22Rv1 (cell line): ENCODE results near the gene ARL8B.
"Not testable (repeated sequence)": the region's sequence is repeated elsewhere in the genome, so short reads cannot be mapped to it uniquely, and the experiment has no call there.

Experiments
- H3K27ac ChIP-seq: fragments of 450-650 bp; 2 replicates; pipeline ENCODE4 v1.5.1; 2017
- ZFX ChIP-seq: fragments of 450-650 bp; IDR thresholded peaks from 2 replicates; pipeline ENCODE4 v1.6.1; 2017; ENCODE audit warnings: antibody characterized with exemption, borderline replicate concordance
- TF ChIP-seq, protein P1 (sequence below): fragments of 450-650 bp; IDR thresholded peaks from 2 replicates; pipeline ENCODE4 v1.5.1; 2017; ENCODE audit warnings: mild to moderate bottlenecking

ARL8B gene

DNA sequence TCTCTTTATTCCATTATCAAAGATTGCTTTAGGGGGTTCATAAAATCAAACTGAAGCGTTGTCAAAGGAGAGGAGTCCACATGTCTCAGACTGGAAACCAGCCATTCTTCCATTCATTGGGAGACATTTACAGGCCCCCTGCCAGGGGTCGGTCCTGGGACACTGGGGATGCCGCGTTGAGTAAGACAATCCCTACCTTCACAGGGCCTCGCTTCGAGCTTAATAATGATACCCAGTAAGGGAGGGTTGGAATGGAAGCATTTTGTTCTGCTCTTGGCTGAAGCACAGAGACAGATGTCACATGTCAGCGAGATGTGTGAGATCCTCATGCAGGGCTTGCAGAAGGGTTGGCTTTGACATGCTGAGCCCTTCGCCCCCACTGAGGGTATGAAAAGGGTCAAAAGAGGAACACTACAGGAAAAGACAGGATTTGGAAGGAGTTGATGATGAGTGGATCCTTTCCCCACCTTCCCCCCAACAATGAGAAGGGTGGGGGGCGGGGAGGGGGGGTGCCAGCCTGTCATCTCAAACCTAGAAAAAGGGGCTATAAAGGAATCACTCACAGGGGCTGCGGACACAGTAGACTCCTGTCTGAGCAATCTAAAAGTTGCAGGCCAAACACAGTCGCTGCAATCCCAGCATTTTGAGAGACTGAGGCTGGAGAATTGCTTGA is 25.6 kb upstream of the ARL8B start:
- H3K27ac ChIP-seq = no peak overlapping the region
- no peak for TF ChIP-seq ZFX

DNA sequence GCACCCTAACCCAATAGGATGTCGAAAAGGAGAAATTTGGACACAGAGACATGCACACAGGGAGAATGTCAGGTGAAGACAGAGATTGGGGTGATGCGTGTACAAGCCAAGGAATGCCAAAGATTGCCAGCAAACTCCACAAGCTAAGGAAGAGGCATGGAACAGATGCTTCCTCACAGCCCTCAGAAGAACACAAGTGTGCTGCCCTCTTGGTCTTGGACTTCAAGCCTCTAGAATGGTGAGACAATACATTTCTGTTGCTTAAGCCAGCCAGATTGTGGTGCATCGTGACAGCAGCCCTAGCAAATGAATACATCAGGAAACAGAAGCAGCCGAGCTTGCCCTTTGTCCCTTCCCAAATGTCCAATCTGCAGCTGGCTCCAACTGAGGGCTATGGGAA is 23.7 kb upstream of the ARL8B start:
- TF ChIP-seq ZFX = no peak
- TF ChIP-seq, protein P1, sequence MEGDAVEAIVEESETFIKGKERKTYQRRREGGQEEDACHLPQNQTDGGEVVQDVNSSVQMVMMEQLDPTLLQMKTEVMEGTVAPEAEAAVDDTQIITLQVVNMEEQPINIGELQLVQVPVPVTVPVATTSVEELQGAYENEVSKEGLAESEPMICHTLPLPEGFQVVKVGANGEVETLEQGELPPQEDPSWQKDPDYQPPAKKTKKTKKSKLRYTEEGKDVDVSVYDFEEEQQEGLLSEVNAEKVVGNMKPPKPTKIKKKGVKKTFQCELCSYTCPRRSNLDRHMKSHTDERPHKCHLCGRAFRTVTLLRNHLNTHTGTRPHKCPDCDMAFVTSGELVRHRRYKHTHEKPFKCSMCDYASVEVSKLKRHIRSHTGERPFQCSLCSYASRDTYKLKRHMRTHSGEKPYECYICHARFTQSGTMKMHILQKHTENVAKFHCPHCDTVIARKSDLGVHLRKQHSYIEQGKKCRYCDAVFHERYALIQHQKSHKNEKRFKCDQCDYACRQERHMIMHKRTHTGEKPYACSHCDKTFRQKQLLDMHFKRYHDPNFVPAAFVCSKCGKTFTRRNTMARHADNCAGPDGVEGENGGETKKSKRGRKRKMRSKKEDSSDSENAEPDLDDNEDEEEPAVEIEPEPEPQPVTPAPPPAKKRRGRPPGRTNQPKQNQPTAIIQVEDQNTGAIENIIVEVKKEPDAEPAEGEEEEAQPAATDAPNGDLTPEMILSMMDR = no peak
- H3K27ac ChIP-seq = no peak overlapping the region

DNA sequence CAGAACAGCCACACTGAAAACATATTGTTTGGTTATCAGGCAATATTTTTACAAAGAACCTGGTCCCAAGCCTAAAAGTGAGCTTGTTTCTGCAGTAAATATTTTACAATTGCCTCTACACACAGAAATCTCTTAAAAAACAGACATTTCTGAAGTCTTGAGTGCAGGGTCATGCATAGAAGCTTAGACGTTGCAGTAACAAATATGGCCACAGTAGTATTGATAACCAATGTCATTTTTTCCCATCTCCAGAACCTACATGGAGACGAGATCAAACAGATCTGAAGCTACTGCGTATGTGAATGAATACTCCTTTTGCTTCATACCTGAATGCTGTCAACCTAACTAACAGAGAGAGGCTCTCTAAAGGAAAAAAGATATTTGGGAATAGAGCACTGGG is 19.6 kb upstream of the ARL8B start:
- H3K27ac ChIP-seq = no peak overlapping the region
- TF ChIP-seq, protein P1 = no peak
- no peak for TF ChIP-seq ZFX

DNA sequence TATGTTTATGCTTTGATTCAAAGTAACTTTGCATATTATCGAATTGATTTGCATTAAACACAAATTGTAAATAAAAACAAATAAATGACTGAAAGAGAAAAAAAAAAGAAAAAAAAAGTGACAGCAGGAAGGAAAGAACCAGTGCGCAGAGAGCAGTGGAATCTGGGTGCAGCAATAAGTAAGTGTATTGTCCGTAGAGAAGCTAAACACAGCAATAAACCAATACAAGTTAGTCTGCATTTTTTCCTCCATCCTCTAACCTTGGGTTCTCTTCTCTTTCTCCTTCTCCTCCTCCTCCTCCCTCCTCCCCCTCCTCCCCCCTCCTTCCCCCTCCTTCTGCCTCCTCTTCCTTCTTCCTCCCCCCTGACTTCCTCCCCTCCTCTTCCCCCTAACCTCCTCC is 18.3 kb upstream of the ARL8B start:
- no peak for TF ChIP-seq ZFX
- TF ChIP-seq, protein P1 = no peak
- H3K27ac ChIP-seq = no peak overlapping the region

DNA sequence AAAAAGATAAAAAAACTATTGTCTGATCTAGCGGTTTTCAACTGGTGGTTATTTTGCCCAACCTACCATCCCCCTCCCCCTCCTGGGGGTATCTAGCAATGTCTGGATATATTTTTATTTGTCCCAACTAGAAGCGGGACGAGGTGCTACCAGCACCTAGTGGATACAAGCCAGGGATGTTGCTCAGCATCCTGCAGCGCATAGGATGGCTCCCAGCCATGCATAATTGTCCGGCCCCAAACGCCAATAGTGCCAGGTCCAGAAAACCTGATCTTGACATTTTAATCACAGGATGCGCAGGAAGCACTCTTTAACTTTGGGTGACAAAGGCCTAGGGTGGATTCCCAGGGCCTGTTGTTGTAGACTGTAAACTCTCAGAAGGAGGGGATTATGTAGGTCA is 17.0 kb upstream of the ARL8B start:
- TF ChIP-seq, protein P1 = no peak
- no peak for TF ChIP-seq ZFX
- H3K27ac ChIP-seq = no peak overlapping the region

DNA sequence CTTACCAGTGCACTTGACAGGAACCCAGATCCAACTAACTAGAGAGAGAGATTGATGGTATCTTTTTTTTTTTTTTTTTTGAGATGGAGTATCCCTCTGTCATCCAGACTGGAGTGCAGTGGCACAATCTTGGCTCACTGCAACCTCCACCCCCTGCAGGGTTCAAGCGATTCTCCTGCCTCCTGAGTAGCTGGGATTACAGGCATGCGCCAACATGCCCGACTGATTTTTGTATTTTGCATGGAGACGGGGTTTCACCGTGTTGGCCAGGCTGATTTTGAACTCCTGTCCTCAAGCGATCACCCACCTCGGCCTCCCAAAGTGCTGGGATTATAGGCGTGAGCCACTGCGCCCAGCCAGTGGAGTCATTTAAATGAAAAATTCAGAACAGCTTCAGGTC is 15.7 kb upstream of the ARL8B start:
- not testable (repeated sequence) for H3K27ac ChIP-seq

DNA sequence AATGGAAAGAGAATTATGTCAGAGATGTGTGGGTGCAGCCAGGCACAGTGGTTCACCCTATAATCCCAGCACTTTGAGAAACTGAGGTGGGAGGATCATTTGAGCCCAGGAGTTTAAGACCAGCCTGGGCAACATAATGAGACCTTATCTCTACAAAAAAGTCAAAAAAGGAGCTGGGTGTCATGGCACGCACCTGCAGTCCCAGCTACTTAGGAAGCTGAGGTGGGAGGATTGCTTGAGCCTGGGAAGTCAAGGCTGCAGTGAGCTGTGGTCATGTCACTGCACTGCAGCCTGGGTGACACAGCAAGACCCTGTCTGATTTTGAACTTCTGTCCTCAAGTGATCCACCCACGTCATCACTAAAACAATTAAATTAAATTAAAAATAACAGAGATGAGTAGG is 15.2 kb upstream of the ARL8B start:
- not testable (repeated sequence) for H3K27ac ChIP-seq

DNA sequence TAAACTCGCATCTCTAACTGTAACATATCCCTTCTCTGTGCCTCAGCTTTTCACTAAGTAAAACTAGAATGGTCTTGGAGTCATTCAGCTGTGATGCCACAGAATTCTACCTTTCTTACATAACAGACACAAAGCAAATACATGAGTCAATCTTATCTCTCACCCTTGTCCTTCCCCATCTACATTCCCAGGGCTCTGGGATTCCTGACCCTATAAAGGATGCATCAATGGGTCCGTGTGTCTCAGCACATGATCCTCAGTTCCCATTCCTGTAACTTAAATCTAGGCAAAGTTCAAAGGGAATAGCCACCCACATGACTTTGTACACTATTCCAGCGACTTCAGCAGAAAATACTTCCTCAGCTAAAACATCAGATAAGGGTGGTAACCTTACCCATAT is 11.8 kb upstream of the ARL8B start:
- no peak overlapping the region for H3K27ac ChIP-seq
- TF ChIP-seq ZFX = no peak
- TF ChIP-seq, protein P1 = no peak

DNA sequence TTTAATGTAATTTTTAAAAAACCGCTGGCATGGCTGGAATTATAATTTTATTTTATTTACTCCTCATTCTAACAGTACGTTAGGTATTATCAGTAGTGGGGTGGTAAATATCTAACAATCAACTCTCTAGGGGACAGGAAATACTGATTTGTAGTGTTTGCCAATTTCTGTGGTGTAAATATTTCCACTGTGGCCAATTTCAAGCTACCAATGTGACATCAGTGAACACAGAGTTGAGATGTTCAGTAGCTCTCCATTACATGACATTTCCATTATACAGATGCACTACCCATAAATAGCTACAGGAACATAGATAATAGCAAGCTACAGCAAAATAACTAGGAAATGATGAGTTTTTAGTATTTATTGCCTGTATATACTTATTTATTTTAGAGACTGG is 10.0 kb upstream of the ARL8B start:
- no peak overlapping the region for H3K27ac ChIP-seq
- no peak for TF ChIP-seq ZFX
- TF ChIP-seq, protein P1 = no peak

DNA sequence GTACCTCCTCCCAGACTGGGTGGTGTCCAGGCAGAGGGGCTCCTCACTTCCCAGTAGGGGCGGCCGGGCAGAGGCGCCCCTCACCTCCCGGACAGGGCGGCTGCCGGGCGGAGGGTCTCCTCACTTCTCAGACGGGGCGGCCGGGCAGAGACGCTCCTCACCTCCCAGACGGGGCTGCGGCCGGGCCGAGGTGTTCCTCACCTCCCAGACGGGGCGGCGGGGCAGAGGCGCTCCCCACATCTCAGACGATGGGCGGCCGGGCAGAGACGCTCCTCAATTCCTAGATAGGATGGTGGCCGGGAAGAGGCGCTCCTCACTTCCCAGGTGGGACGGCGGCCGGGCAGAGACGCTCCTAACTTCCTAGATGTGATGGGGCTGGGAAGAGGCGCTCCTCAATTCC is 8.4 kb upstream of the ARL8B start:
- H3K27ac ChIP-seq = not testable (repeated sequence)
